OCI-LY7 (cell line): ENCODE results near the gene PEX11A.
A peak's percentile ranks its signal among the peaks of the same experiment; 100 is the strongest.

Source experiments
- EZH2phosphoT487 ChIP-seq: fragments of 200-600 bp; sonication (generic); IDR thresholded peaks from 2 replicates; pipeline ENCODE4 v1.6.1; 2018; ENCODE audit warnings: low read depth, borderline replicate concordance, mild to moderate bottlenecking, mixed run types, antibody characterized with exemption, low read length, moderate library complexity, mixed read lengths
- TF ChIP-seq, protein P1 (sequence below): fragments of 200-600 bp; sonication (generic); conservative IDR thresholded peaks from 2 replicates; pipeline ENCODE4 v1.5.1; 2014; ENCODE audit warnings: mild to moderate bottlenecking, antibody characterized with exemption, low read length, moderate library complexity, mixed read lengths

DNA sequence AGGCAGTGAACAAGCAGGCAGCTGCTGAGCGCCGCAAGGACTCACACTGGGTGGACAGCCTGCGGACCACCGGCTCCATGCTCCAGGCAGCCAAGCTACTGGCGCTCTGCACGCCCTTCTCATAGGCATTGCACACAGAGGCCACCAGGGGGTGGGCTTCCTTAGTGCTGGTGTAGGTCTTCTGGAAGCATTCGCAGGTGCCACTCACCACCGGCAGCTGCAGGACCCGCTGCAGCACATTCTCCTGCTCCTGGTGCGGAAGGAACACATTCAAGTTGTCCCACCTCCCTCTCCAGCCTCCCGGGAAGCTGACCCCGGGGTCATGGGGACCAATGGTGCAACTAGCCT, 17.4 kb downstream of the PEX11A start:
- TF ChIP-seq, protein P1, sequence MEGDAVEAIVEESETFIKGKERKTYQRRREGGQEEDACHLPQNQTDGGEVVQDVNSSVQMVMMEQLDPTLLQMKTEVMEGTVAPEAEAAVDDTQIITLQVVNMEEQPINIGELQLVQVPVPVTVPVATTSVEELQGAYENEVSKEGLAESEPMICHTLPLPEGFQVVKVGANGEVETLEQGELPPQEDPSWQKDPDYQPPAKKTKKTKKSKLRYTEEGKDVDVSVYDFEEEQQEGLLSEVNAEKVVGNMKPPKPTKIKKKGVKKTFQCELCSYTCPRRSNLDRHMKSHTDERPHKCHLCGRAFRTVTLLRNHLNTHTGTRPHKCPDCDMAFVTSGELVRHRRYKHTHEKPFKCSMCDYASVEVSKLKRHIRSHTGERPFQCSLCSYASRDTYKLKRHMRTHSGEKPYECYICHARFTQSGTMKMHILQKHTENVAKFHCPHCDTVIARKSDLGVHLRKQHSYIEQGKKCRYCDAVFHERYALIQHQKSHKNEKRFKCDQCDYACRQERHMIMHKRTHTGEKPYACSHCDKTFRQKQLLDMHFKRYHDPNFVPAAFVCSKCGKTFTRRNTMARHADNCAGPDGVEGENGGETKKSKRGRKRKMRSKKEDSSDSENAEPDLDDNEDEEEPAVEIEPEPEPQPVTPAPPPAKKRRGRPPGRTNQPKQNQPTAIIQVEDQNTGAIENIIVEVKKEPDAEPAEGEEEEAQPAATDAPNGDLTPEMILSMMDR = peak; percentile 75
- no peak for TF ChIP-seq EZH2phosphoT487
